ENCODE measurements around the gene SSRP1. TPM values are rescaled to one million over a fixed set of nuclear protein-coding genes. Genes with fewer than 3 reads are reported as not detected.

Gene SSRP1
- total and polyA plus RNA-seq, 9 of the 15 experiments (the other 6 are each of a cell fraction or from before 2014, with no cell fraction given) = 91.1 to 416 (median 245) TPM

GRCh38 chr11:57354699-57355098, 19.0 kb upstream of the SSRP1 start:
- ATAC-seq = no peak
- Histone ChIP-seq H3K36me3 (ENCODE audit: control insufficient read depth, insufficient read depth, low read length) (no peaks in the 10 kb centered on the region), H2AFZ (ENCODE audit: low read depth, low read length) (no peak overlapping the region; the same call in 1 of the 2 replicates), H3K9ac (ENCODE audit: insufficient read depth in 1 of 2, low read depth in 2 of 2, low read length in 2 of 2) (peak overlapping the region in 1 of 2 experiments; percentile 33; a peak in 1 of 4 replicates), H3K27ac (ENCODE audit: extremely low read depth, low read depth, low read length) (no peak overlapping the region), H3K4me1 (replicated peaks in 1 of 2; ENCODE audit: control insufficient read depth in 2 of 2, insufficient read depth in 2 of 2, low read length in 2 of 2) (peaks cover 29 to 39% of the 10 kb centered on the region in 2 experiments), H3K4me2 (ENCODE audit: insufficient read depth, low read length) (no peak overlapping the region), H3K4me3 (no peak overlapping the region), H3K9me3 (replicated peaks; ENCODE audit: control insufficient read depth, insufficient read depth, low read depth, low read length) (0 out of 2 replicates have a peak, but pooled peaks cover 4% of the 10 kb centered on the region), H4K20me1 (replicated peaks; ENCODE audit: control insufficient read depth, insufficient read depth, low read length) (no peaks in the 10 kb centered on the region), H3K9me1 (ENCODE audit: control insufficient read depth, insufficient read depth, low read length) (no peaks in the 10 kb centered on the region), H3K27me3 (ENCODE audit: control insufficient read depth in 2 of 2, insufficient read depth in 2 of 2, low read length in 2 of 2) (no peaks in the 10 kb centered on the region), H3K79me2 (ENCODE audit: control insufficient read depth, insufficient read depth, low read length) (no peaks in the 10 kb centered on the region)
- no peak for DNase-seq (ENCODE audit: extremely low read depth in 1 of 4, low spot score in 3 of 4)
- no peak for TF ChIP-seq SRSF9 (IDR thresholded peaks at IDR 0.05; ENCODE audit: borderline replicate concordance, low read depth, low read length)
- TF ChIP-seq FOXP1 (CRISPR knock-in tag; IDR thresholded peaks at IDR 0.05) = no peak
- no peak for TF ChIP-seq RBFOX2 (IDR thresholded peaks at IDR 0.05; ENCODE audit: low read depth, low read length)
- no peak for TF ChIP-seq CSDE1 (IDR thresholded peaks at IDR 0.05)
- TF ChIP-seq ZNF263 (CRISPR knock-in tag; IDR thresholded peaks at IDR 0.05; ENCODE audit: borderline replicate concordance) = no peak
- no peak for TF ChIP-seq ZNF609 (CRISPR knock-in tag; IDR thresholded peaks at IDR 0.05; ENCODE audit: borderline replicate concordance)
- TF ChIP-seq MYC (IDR thresholded peaks at IDR 0.05; ENCODE audit: low read depth, low read length) = no peak
- TF ChIP-seq MYC (CRISPR knock-in tag; IDR thresholded peaks at IDR 0.05; ENCODE audit: borderline replicate concordance, low read depth) = no peak
- TF ChIP-seq DMBX1 (CRISPR knock-in tag; IDR thresholded peaks at IDR 0.05; ENCODE audit: borderline replicate concordance) = no peak
- TF ChIP-seq GTF3C2 (IDR thresholded peaks at IDR 0.05; ENCODE audit: borderline replicate concordance, extremely low read depth, insufficient read length) = no peak
- TF ChIP-seq TAF7 (tag; IDR thresholded peaks at IDR 0.05) = no peak
- no peak for TF ChIP-seq PURB (CRISPR knock-in tag; IDR thresholded peaks at IDR 0.05; ENCODE audit: low read depth)
- no peak for TF ChIP-seq ATF1 (CRISPR knock-in tag; IDR thresholded peaks at IDR 0.05)
- TF ChIP-seq ATF1 (tag; IDR thresholded peaks at IDR 0.05) = no peak
- no peak for TF ChIP-seq ZC3H4 (CRISPR knock-in tag; IDR thresholded peaks at IDR 0.05; ENCODE audit: borderline replicate concordance)
- FAIRE-seq = no peak
- in situ Hi-C loops (cut with MboI) = no loop called here
- ChIA-PET CTCF (ENCODE audit: low intra/inter-chr PET ratio) (no interaction called here), POLR2A (no interaction called here)
- intact Hi-C loops (cut with micrococcal nuclease) = no loop called here
- no TSS peak for BruUV-seq (replicated peaks)
- WGBS (ENCODE audit: insufficient coverage, low coverage, missing lambda C conversion rate) = 82% methylated on average over 6 of the region's 6 CpGs

Measured in K562 (cell line).